WTC11 (cell line): ENCODE results near the gene HS2ST1. TPM values are rescaled to one million over a fixed set of nuclear protein-coding genes. Genes with fewer than 3 reads are reported as not detected.
A peak's percentile ranks its signal among the peaks of the same experiment; 100 is the strongest.

ENCODE experiments used
- ATAC-seq: fragments of 200-7000 bp; cut with Tn5 transposase; 2 replicates; pipeline ENCODE4 v1.10.0; 2021; ENCODE audit warnings: mild to moderate bottlenecking, moderate library complexity
- CTCF ChIA-PET: fragments of 300-600 bp; sonication (Branson Sonifier 250); formaldehyde crosslinking; loops from one replicate; lab custom pipeline; 2021; ENCODE audit warnings: antibody characterized with exemption; lab: Charles Lee
- POLR2A ChIA-PET: fragments of 350-600 bp; sonication (Branson Sonifier 250); formaldehyde crosslinking; loops from one replicate; lab custom pipeline; 2021; ENCODE audit warnings: antibody characterized with exemption; lab: Charles Lee
- DNase-seq: peaks from one replicate; pipeline ENCODE4 v3.0.0; 2021; ENCODE audit warnings: low spot score
- H3K27ac Mint-ChIP-seq: 2 replicates; pipeline ENCODE4 v1.8.0; 2021; ENCODE audit warnings: mixed read lengths
- H3K27me3 Mint-ChIP-seq: 2 replicates; pipeline ENCODE4 v1.8.0; 2021; ENCODE audit warnings: low read depth, mild to moderate bottlenecking, moderate library complexity, mixed read lengths
- H3K36me3 Mint-ChIP-seq: 2 replicates; pipeline ENCODE4 v1.8.0; 2021; ENCODE audit warnings: mixed read lengths
- H3K4me1 Mint-ChIP-seq: 2 replicates; pipeline ENCODE4 v1.8.0; 2022; ENCODE audit warnings: mixed read lengths
- H3K4me3 Mint-ChIP-seq: 2 replicates; pipeline ENCODE4 v1.8.0; 2021; ENCODE audit warnings: mild to moderate bottlenecking, moderate library complexity, mixed read lengths
- H3K9me3 Mint-ChIP-seq: 2 replicates; pipeline ENCODE4 v1.8.0; 2021; ENCODE audit warnings: mixed read lengths
- AR ChIP-seq: fragments of 250-450 bp; sonication (Bioruptor Pico); IDR thresholded peaks from 2 replicates; pipeline ENCODE4 v1.9.0; 2021; ENCODE audit warnings: mild to moderate bottlenecking
- ATF6 ChIP-seq: sonication (generic); formaldehyde crosslinking; IDR thresholded peaks from 2 replicates; pipeline ENCODE4 v1.8.1; 2023; ENCODE audit warnings: mild to moderate bottlenecking, missing genetic modification reagents
- CTCF ChIP-seq: fragments of 200-600 bp; IDR thresholded peaks from 2 replicates; pipeline ENCODE4 v1.8.0; 2022; ENCODE audit warnings: antibody characterized with exemption
- E2F5 ChIP-seq: sonication (generic); formaldehyde crosslinking; IDR thresholded peaks from 2 replicates; pipeline ENCODE4 v1.8.1; 2022; ENCODE audit warnings: mild to moderate bottlenecking, moderate library complexity, missing genetic modification reagents
- ERG ChIP-seq: fragments of 250-450 bp; sonication (Bioruptor Pico); IDR thresholded peaks from 2 replicates; pipeline ENCODE4 v1.8.0; 2021; ENCODE audit warnings: mild to moderate bottlenecking
- FOXJ3 ChIP-seq: sonication (generic); formaldehyde crosslinking; IDR thresholded peaks from 2 replicates; pipeline ENCODE4 v1.9.0; 2021; ENCODE audit warnings: missing genetic modification reagents, mild to moderate bottlenecking, borderline replicate concordance
- MLX ChIP-seq: sonication (generic); formaldehyde crosslinking; IDR thresholded peaks from 2 replicates; pipeline ENCODE4 v1.8.1; 2023; ENCODE audit warnings: mild to moderate bottlenecking, missing genetic modification reagents, moderate library complexity
- MXD4 ChIP-seq: fragments of 250-450 bp; sonication (Bioruptor Pico); IDR thresholded peaks from 2 replicates; pipeline ENCODE4 v1.8.0; 2021; ENCODE audit warnings: mild to moderate bottlenecking, moderate library complexity, borderline replicate concordance
- NR2C2 ChIP-seq: sonication (generic); formaldehyde crosslinking; IDR thresholded peaks from 2 replicates; pipeline ENCODE4 v1.8.0; 2022; ENCODE audit warnings: mild to moderate bottlenecking, missing genetic modification reagents
- TEAD4 ChIP-seq: sonication (generic); formaldehyde crosslinking; IDR thresholded peaks from 2 replicates; pipeline ENCODE4 v1.8.0; 2022; ENCODE audit warnings: mild to moderate bottlenecking, missing genetic modification reagents
- ZBTB43 ChIP-seq: sonication (generic); formaldehyde crosslinking; IDR thresholded peaks from 2 replicates; pipeline ENCODE4 v1.8.1; 2023; ENCODE audit warnings: mild to moderate bottlenecking, missing genetic modification reagents
- ZMAT4 ChIP-seq: fragments of 250-450 bp; sonication (Bioruptor Pico); IDR thresholded peaks from 2 replicates; pipeline ENCODE4 v1.9.0; 2021; ENCODE audit warnings: mild to moderate bottlenecking
- ZNF121 ChIP-seq: sonication (generic); formaldehyde crosslinking; IDR thresholded peaks from 2 replicates; pipeline ENCODE4 v1.8.0; 2023; ENCODE audit warnings: missing genetic modification reagents
- ZNF425 ChIP-seq: fragments of 250-450 bp; sonication (Bioruptor Pico); conservative IDR thresholded peaks from 2 replicates; pipeline ENCODE4 v1.9.0; 2021; ENCODE audit warnings: mild to moderate bottlenecking
- total RNA-seq: library from RNA; stranded (reverse); gene quantifications from 3 replicates; pipeline ENCODE4 v1.2.3, GENCODE V29; 2021

HS2ST1 gene
- total RNA-seq, 1 experiment from 2014 or later, result 24.7 TPM

GRCh38 chr1:86975993-86976550 lies 61.6 kb downstream of the HS2ST1 start:
- POLR2A ChIA-PET, result no interaction called here
- TF ChIP-seq ERG (CRISPR knock-in tag), result no peak
- no peak for TF ChIP-seq FOXJ3 (CRISPR knock-in tag)
- no peak for TF ChIP-seq NR2C2 (CRISPR knock-in tag)
- no peak for TF ChIP-seq MLX (CRISPR knock-in tag)
- no peak for TF ChIP-seq ZNF425
- TF ChIP-seq AR (CRISPR knock-in tag), result no peak
- TF ChIP-seq MXD4, result no peak
- TF ChIP-seq CTCF, result no peak
- TF ChIP-seq ATF6, result no peak
- no peak for TF ChIP-seq TEAD4 (CRISPR knock-in tag)
- TF ChIP-seq, all 79 proteins: peak for 0
- no peaks in the 10 kb centered on the region for H3K9me3 Mint-ChIP-seq
- H3K4me3 Mint-ChIP-seq, result no peak overlapping the region
- no peaks in the 10 kb centered on the region for H3K27me3 Mint-ChIP-seq
- H3K27ac Mint-ChIP-seq, result no peak overlapping the region
- ATAC-seq (no peak), DNase-seq (no peak)
- peaks cover 24% of the 10 kb centered on the region for H3K4me1 Mint-ChIP-seq
- CTCF ChIA-PET, result interaction anchor here (1.2 kb wide), 1 partner anchor 143 kb away, joined by 3 read pairs; no protein-coding TSS in a partner anchor
- H3K36me3 Mint-ChIP-seq, result no peaks in the 10 kb centered on the region

GRCh38 chr1:86976664-86977063 lies 62.2 kb downstream of the HS2ST1 start:
- CTCF ChIA-PET, result no interaction called here
- H3K4me1 Mint-ChIP-seq, result peaks cover 24% of the 10 kb centered on the region
- no peaks in the 10 kb centered on the region for H3K27me3 Mint-ChIP-seq
- H3K27ac Mint-ChIP-seq, result no peak overlapping the region
- DNase-seq, result no peak
- ATAC-seq, result no peak
- POLR2A ChIA-PET, result no interaction called here
- no peaks in the 10 kb centered on the region for H3K9me3 Mint-ChIP-seq
- H3K4me3 Mint-ChIP-seq, result no peak overlapping the region
- H3K36me3 Mint-ChIP-seq, result no peaks in the 10 kb centered on the region
- TF ChIP-seq E2F5 (no peak), ZBTB43 (CRISPR knock-in tag) (no peak), ZMAT4 (CRISPR knock-in tag) (no peak), ZNF121 (peak; percentile 92)
